ENCODE data around the gene SLC25A47.

DNA sequence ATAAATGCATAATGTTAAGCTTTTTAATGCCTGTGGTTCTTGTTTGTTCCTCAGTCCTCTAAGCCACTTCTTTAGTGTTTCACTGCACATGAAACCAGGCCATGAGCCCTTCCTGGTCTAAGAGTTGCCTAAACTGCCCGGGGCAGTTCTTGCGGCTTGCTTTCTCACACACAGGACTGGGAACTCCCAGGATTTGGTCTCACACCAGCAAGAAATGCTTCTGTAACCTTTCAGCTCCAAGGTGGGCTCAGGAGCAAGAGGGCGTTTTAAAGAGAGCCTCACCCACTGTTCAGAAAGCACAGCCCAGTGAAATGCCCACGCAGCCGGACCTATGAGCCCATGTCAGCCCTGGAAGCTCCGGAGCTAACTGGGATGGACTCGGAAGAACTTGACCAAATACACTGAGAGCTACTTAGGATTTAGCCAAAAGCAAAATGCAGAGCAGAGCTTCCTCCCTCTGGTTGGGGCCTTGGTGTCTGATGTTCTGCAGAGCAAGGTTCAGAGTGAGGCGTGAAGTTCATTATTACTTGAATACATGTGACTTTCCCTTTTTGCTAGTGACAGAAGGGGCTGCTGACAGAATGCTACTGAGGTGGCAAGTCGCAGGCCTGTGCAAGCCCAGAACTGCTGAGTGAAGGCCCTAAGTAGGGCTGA is 40.2 kb upstream of the SLC25A47 start:
- TF ChIP-seq, protein P1, sequence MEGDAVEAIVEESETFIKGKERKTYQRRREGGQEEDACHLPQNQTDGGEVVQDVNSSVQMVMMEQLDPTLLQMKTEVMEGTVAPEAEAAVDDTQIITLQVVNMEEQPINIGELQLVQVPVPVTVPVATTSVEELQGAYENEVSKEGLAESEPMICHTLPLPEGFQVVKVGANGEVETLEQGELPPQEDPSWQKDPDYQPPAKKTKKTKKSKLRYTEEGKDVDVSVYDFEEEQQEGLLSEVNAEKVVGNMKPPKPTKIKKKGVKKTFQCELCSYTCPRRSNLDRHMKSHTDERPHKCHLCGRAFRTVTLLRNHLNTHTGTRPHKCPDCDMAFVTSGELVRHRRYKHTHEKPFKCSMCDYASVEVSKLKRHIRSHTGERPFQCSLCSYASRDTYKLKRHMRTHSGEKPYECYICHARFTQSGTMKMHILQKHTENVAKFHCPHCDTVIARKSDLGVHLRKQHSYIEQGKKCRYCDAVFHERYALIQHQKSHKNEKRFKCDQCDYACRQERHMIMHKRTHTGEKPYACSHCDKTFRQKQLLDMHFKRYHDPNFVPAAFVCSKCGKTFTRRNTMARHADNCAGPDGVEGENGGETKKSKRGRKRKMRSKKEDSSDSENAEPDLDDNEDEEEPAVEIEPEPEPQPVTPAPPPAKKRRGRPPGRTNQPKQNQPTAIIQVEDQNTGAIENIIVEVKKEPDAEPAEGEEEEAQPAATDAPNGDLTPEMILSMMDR (conservative IDR thresholded peaks at IDR 0.05 in 1 of 2, IDR thresholded peaks at IDR 0.05 in 1 of 2; ENCODE audit: low read depth in 1 of 2, low read length in 2 of 2): no peak
- no peak for TF ChIP-seq EZH2 (IDR thresholded peaks at IDR 0.05; ENCODE audit: low read length, missing control alignments)
